Cardiac muscle cell (in vitro differentiated cells and primary cell): ENCODE measurements around the gene NAA40. TPM values are rescaled to one million over a fixed set of nuclear protein-coding genes. Genes with fewer than 3 reads are reported as not detected.

Source experiments
- DNase-seq, 2 donors: peaks; one replicate each; pipeline versions ENCODE4 v3.0.0 to v3.0.0-alpha.2; 2010 to 2017; ENCODE audit warnings: low read depth in 1 of 2, low spot score in 1 of 2
- H3K27ac ChIP-seq: fragments of 200-600 bp; sonication (generic); 2 replicates; pipeline ENCODE4 v1.5.1; 2016
- H3K27me3 ChIP-seq: fragments of 200-600 bp; sonication (generic); 2 replicates; pipeline ENCODE4 v1.6.0; 2016; ENCODE audit warnings: control low read depth
- H3K36me3 ChIP-seq: fragments of 200-600 bp; sonication (generic); 2 replicates; pipeline ENCODE4 v1.5.1; 2016; ENCODE audit warnings: control low read depth
- H3K4me1 ChIP-seq: fragments of 200-600 bp; sonication (generic); 2 replicates; pipeline ENCODE4 v1.8.1; 2017; ENCODE audit warnings: low read depth, mild to moderate bottlenecking, mixed run types
- H3K4me3 ChIP-seq: fragments of 200-600 bp; sonication (generic); 2 replicates; pipeline ENCODE4 v1.5.1; 2016; ENCODE audit warnings: mild to moderate bottlenecking
- H3K9me3 ChIP-seq: fragments of 200-600 bp; sonication (generic); 2 replicates; pipeline ENCODE4 v1.5.1; 2017; ENCODE audit warnings: low read depth, mild to moderate bottlenecking, control low read depth
- CTCF ChIP-seq: IDR thresholded peaks from 2 replicates; pipeline ENCODE4 v1.5.1; 2012; ENCODE audit warnings: low read depth, mild to moderate bottlenecking, low read length
- polyA plus RNA-seq: library from polyadenylated mRNA; unstranded; fragments of >200 nt; fragmentation: Nextera tagmentation; extraction: Ambion mirVana; gene quantifications from 2 replicates; pipeline ENCODE4 v1.2.1, GENCODE V29; 2016
- total RNA-seq: library from RNA; depleted of rRNA; stranded (reverse); fragments of >200 nt; gene quantifications from 2 replicates; pipeline ENCODE4 v1.2.3, GENCODE V29; 2016

The NAA40 gene
- total and polyA plus RNA-seq, 2 experiments from 2014 or later: 59.1 to 82.7 TPM

GRCh38 chr11:63912678-63913077, 26.1 kb upstream of the NAA40 start:
- Histone ChIP-seq H3K9me3 (no peaks in the 10 kb centered on the region), H3K27me3 (no peaks in the 10 kb centered on the region), H3K4me1 (peaks cover 38% of the 10 kb centered on the region), H3K36me3 (peaks cover 5% of the 10 kb centered on the region), H3K4me3 (no peak overlapping the region), H3K27ac (peak overlapping the region; percentile 92)
- TF ChIP-seq CTCF: no peak
- DNase-seq: no peak

GRCh38 chr11:63913866-63914830, 24.7 kb upstream of the NAA40 start:
- no peak for DNase-seq
- no peak for TF ChIP-seq CTCF
- H3K9me3 ChIP-seq: no peaks in the 10 kb centered on the region
- H3K27me3 ChIP-seq: no peaks in the 10 kb centered on the region
- peaks cover 5% of the 10 kb centered on the region for H3K36me3 ChIP-seq
- peaks cover 39% of the 10 kb centered on the region for H3K4me1 ChIP-seq
- no peak overlapping the region for H3K4me3 ChIP-seq
- no peak overlapping the region for H3K27ac ChIP-seq

GRCh38 chr11:63914896-63915691, 23.7 kb upstream of the NAA40 start:
- H3K27ac ChIP-seq: peak overlapping the region; percentile 31
- TF ChIP-seq CTCF: no peak
- no peaks in the 10 kb centered on the region for H3K9me3 ChIP-seq
- H3K36me3 ChIP-seq: peaks cover 5% of the 10 kb centered on the region
- DNase-seq: peak in 1 of 2 donors; percentile 42
- H3K4me1 ChIP-seq: peaks cover 39% of the 10 kb centered on the region
- H3K4me3 ChIP-seq: peak overlapping the region; percentile 97
- H3K27me3 ChIP-seq: no peaks in the 10 kb centered on the region

GRCh38 chr11:63915961-63916836, 22.6 kb upstream of the NAA40 start:
- DNase-seq: peak; percentile 47 to 78
- peak overlapping the region; percentile 40 for H3K27ac ChIP-seq
- H3K36me3 ChIP-seq: peaks cover 5% of the 10 kb centered on the region
- H3K4me1 ChIP-seq: peaks cover 40% of the 10 kb centered on the region
- peak; percentile 59 for TF ChIP-seq CTCF
- H3K9me3 ChIP-seq: no peaks in the 10 kb centered on the region
- no peaks in the 10 kb centered on the region for H3K27me3 ChIP-seq
- H3K4me3 ChIP-seq: peak overlapping the region; percentile 97
